SU-DHL-6 (cell line): ENCODE measurements around the gene RPS6KC1.

Experiments
- EZH2phosphoT487 ChIP-seq: fragments of 200-600 bp; sonication (generic), shearing (Covaris generic); conservative IDR thresholded peaks from 2 replicates; pipeline ENCODE4 v1.6.1; 2018; ENCODE audit warnings: mild to moderate bottlenecking, antibody characterized with exemption, low read length, moderate library complexity, mixed read lengths
- TF ChIP-seq, protein P1 (sequence below): fragments of 200-600 bp; sonication (generic); IDR thresholded peaks from one replicate; pipeline ENCODE4 v1.5.1; 2017; ENCODE audit warnings: antibody characterized with exemption, mild to moderate bottlenecking, low read length, moderate library complexity; ENCODE audit not compliant: insufficient read depth, poor library complexity, severe bottlenecking

DNA sequence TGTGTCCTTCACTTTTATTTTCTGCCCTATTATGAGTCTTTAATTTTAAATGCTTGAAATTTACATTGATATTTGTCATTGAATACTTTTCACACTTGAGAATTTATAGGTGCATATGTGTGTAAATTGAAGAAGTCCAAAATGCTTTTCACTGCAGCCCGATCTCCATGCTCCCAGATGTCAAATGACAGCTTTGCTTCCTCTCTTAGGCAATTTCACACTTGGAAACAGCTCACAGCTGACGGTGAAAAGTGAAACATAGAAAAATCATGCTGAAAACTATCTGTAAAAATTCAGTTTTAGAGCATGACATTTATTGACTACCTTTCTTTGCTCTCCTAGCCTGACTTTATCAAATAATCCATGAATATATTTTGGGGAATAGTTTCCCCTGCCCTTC, 196.0 kb downstream of the RPS6KC1 start:
- TF ChIP-seq EZH2phosphoT487: no peak
- TF ChIP-seq, protein P1, sequence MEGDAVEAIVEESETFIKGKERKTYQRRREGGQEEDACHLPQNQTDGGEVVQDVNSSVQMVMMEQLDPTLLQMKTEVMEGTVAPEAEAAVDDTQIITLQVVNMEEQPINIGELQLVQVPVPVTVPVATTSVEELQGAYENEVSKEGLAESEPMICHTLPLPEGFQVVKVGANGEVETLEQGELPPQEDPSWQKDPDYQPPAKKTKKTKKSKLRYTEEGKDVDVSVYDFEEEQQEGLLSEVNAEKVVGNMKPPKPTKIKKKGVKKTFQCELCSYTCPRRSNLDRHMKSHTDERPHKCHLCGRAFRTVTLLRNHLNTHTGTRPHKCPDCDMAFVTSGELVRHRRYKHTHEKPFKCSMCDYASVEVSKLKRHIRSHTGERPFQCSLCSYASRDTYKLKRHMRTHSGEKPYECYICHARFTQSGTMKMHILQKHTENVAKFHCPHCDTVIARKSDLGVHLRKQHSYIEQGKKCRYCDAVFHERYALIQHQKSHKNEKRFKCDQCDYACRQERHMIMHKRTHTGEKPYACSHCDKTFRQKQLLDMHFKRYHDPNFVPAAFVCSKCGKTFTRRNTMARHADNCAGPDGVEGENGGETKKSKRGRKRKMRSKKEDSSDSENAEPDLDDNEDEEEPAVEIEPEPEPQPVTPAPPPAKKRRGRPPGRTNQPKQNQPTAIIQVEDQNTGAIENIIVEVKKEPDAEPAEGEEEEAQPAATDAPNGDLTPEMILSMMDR: no peak
